B cell (primary cell): ENCODE data around the gene RTN4RL2. TPM values are rescaled to one million over a fixed set of nuclear protein-coding genes. Genes with fewer than 3 reads are reported as not detected.
"Not testable (repeated sequence)": the region's sequence is repeated elsewhere in the genome, so short reads cannot be mapped to it uniquely, and the experiment has no call there.

Experiments used
- ATAC-seq: fragments of 200-7000 bp; cut with Tn5 transposase; one replicate; pipeline ENCODE4 v1.10.0; 2021; ENCODE audit warnings: low read depth, mild to moderate bottlenecking, moderate number of reproducible peaks, moderate library complexity
- CTCF ChIA-PET: fragments of 350-600 bp; sonication (Branson Sonifier 250); formaldehyde crosslinking; loops from one replicate; lab custom pipeline; 2021; ENCODE audit warnings: antibody characterized with exemption, inconsistent platforms; lab: Charles Lee
- POLR2A ChIA-PET: fragments of 350-600 bp; sonication (Branson Sonifier 250); formaldehyde crosslinking; loops from one replicate; lab custom pipeline; 2021; ENCODE audit warnings: antibody characterized with exemption; lab: Charles Lee
- DNase-seq: peaks from one replicate; pipeline ENCODE4 v3.0.0; 2013
- H2AFZ ChIP-seq: 2 replicates; pipeline ENCODE4 v1.6.1; 2012; ENCODE audit warnings: mild to moderate bottlenecking, low read depth, low read length; ENCODE audit not compliant: insufficient read depth, poor library complexity, severe bottlenecking
- H3K27ac ChIP-seq, 2 donors: 1 replicate in 1 of 2; 2 replicates in 1 of 2; pipeline ENCODE4 v1.5.1; 2012 to 2013; ENCODE audit warnings: low read length in 2 of 2, mild to moderate bottlenecking in 2 of 2, moderate library complexity in 1 of 2
- H3K27me3 ChIP-seq, 4 experiments: fragments of 200-600 bp in 1 of 4; sonication (generic) in 1 of 4; replicated peaks in 1 of 4; 1 replicate in 2 of 4; 2 replicates in 2 of 4; pipeline versions ENCODE4 v1.6.1 to v1.7.0; 2013 to 2016; ENCODE audit warnings: low read length in 3 of 4, mild to moderate bottlenecking in 2 of 4, mixed read lengths in 1 of 4, moderate library complexity in 1 of 4; ENCODE audit not compliant: insufficient read depth in 4 of 4, control insufficient read depth in 3 of 4; ENCODE audit errors: control extremely low read depth in 1 of 4
- H3K36me3 ChIP-seq, 2 experiments: replicated peaks in 1 of 2; 1 replicate in 1 of 2; 2 replicates in 1 of 2; pipeline versions ENCODE4 v1.6.1 to v1.7.1; 2013; ENCODE audit warnings: low read length in 1 of 2; ENCODE audit not compliant: insufficient read depth in 2 of 2, control insufficient read depth in 1 of 2; ENCODE audit errors: control extremely low read depth in 1 of 2, extremely low read depth in 1 of 2
- H3K4me1 ChIP-seq, 2 donors: fragments of 200-600 bp in 1 of 2; sonication (generic) in 1 of 2; 1 replicate in 1 of 2; 2 replicates in 1 of 2; pipeline versions ENCODE4 v1.5.1 to v1.6.1; 2013 to 2017; ENCODE audit warnings: low read length in 2 of 2; ENCODE audit not compliant: control insufficient read depth in 2 of 2, insufficient read depth in 2 of 2
- H3K4me2 ChIP-seq: replicated peaks from 2 replicates; pipeline ENCODE3; 2012; ENCODE audit warnings: mild to moderate bottlenecking, low read depth, low read length; ENCODE audit not compliant: poor library complexity, severe bottlenecking
- H3K4me3 ChIP-seq, 5 experiments: fragments of 200-600 bp in 1 of 5; sonication (generic) in 1 of 5; 1 replicate in 3 of 5; 2 replicates in 2 of 5; pipeline versions ENCODE4 v1.5.1 to v1.7.0; 2011 to 2016; ENCODE audit warnings: low read length in 4 of 5, mild to moderate bottlenecking in 4 of 5, low read depth in 2 of 5, control low read depth in 1 of 5, moderate library complexity in 1 of 5; ENCODE audit not compliant: insufficient read depth in 1 of 5; ENCODE audit errors: control extremely low read depth in 1 of 5, extremely low read depth in 1 of 5
- H3K79me2 ChIP-seq: fragments of 200-600 bp; sonication (generic); one replicate; pipeline ENCODE4 v1.6.0; 2016; ENCODE audit warnings: low read length; ENCODE audit not compliant: control insufficient read depth, insufficient read depth
- H3K9ac ChIP-seq: fragments of 200-600 bp; sonication (generic); 2 replicates; pipeline ENCODE4 v1.6.1; 2017; ENCODE audit warnings: mild to moderate bottlenecking, low read length, moderate library complexity
- H3K9me3 ChIP-seq, 3 donors: one replicate each; pipeline versions ENCODE4 v1.6.1 to v1.7.1; 2013; ENCODE audit warnings: low read length in 2 of 3; ENCODE audit not compliant: control insufficient read depth in 2 of 3, insufficient read depth in 1 of 3; ENCODE audit errors: control extremely low read depth in 1 of 3
- H4K20me1 ChIP-seq: 2 replicates; pipeline ENCODE4 v1.6.0; 2012; ENCODE audit warnings: mild to moderate bottlenecking, low read length; ENCODE audit not compliant: insufficient read depth, control insufficient read depth, poor library complexity, severe bottlenecking
- H3K27ac Mint-ChIP-seq: one replicate; pipeline ENCODE4 v1.8.0; 2021; ENCODE audit warnings: mixed read lengths
- H3K27me3 Mint-ChIP-seq: one replicate; pipeline ENCODE4 v1.8.0; 2021; ENCODE audit warnings: mixed read lengths
- H3K4me1 Mint-ChIP-seq: one replicate; pipeline ENCODE4 v1.8.0; 2021; ENCODE audit warnings: mixed read lengths
- H3K4me3 Mint-ChIP-seq: one replicate; pipeline ENCODE4 v1.8.0; 2021; ENCODE audit warnings: mixed read lengths
- H3K9me3 Mint-ChIP-seq: one replicate; pipeline ENCODE4 v1.8.0; 2022; ENCODE audit warnings: mixed read lengths; ENCODE audit not compliant: insufficient read depth
- EZH2 ChIP-seq: IDR thresholded peaks from 2 replicates; pipeline ENCODE4 v1.6.1; 2012; ENCODE audit warnings: borderline replicate concordance, low read depth, mild to moderate bottlenecking, moderate library complexity, low read length; ENCODE audit not compliant: insufficient read depth, poor library complexity, severe bottlenecking
- WGBS: methylation state at CpG from one replicate; pipeline ENCODE4 v1.1.5; 2013; ENCODE audit warnings: missing lambda C conversion rate; ENCODE audit not compliant: insufficient coverage; 5-methylcytosine and 5-hydroxymethylcytosine counted together
- intact Hi-C: fragments of 100-400 bp; cut with micrococcal nuclease; formaldehyde crosslinking; loops from one replicate; pipeline ENCODE4 v1.10.0; 2022
- polyA plus RNA-seq: library from polyadenylated mRNA; depleted of rRNA; stranded (reverse); fragments of >200 nt; gene quantifications from 2 replicates; pipeline ENCODE4 v1.2.3, GENCODE V29; 2012
- total RNA-seq, 2 donors: library from RNA; stranded (reverse); fragments of 120-200 nt in 1 of 2; gene quantifications; 1 replicate in 1 of 2; 2 replicates in 1 of 2; pipeline versions ENCODE4 v1.2.3 to v1.2.4, GENCODE V29; 2013 to 2022
- TF ChIP-seq, protein P1 (sequence below): fragments of 200-600 bp; IDR thresholded peaks from one replicate; pipeline ENCODE4 v1.8.0; 2022; ENCODE audit warnings: antibody characterized with exemption, mild to moderate bottlenecking

RTN4RL2 gene
- total and polyA plus RNA-seq, 2 donors (not counting 1 experiment from before 2014, with no cell fraction given) = 0.12 to 0.13 TPM

DNA sequence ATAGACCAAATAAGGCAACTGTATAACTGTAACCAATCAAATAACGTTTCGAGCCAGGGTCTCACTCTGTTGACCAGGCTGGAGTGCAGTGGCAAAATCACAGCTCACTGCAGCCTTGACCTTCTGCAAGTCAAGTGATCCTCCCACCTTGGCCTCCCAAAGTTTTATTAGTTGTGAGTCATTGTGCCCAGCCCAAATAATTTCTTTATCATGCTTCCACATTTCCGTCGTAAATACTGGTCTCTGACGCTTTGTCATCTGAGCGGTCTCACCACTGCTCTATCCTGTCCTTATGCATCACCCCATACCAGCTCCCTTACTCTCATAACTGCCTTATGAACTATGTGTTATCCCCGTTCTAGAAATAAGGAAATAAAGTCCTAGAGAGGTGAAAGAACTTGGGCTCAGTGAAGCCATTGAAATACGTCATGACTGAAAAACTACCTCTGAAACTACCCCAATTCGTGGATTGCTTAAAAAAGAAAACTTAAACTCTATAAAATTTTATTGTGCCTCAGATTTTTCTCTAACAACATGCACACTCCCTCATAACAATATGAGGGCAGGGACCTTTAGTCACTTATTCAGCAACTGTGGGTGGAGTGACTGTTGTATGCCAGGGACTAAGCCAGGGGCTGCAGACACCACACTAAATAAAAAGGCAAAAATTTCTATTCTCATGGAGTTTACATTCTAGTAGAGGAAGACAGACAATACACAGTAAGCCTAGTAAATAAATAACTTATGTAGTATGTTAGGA is 15.8 kb upstream of the RTN4RL2 start:
- H3K4me3 ChIP-seq = no peak overlapping the region
- Mint-ChIP-seq H3K27me3 (peaks cover 20% of the 10 kb centered on the region), H3K4me1 (no peaks in the 10 kb centered on the region), H3K4me3 (no peak overlapping the region), H3K27ac (no peak overlapping the region), H3K9me3 (no peaks in the 10 kb centered on the region)
- ATAC-seq (no peak), DNase-seq (no peak)
- WGBS = 93% methylated on average over 5 of the region's 9 CpGs
- intact Hi-C loops = no loop called here
- no peak overlapping the region for H3K4me2 ChIP-seq
- H2AFZ ChIP-seq = no peak overlapping the region
- no peak for TF ChIP-seq EZH2
- TF ChIP-seq, protein P1, sequence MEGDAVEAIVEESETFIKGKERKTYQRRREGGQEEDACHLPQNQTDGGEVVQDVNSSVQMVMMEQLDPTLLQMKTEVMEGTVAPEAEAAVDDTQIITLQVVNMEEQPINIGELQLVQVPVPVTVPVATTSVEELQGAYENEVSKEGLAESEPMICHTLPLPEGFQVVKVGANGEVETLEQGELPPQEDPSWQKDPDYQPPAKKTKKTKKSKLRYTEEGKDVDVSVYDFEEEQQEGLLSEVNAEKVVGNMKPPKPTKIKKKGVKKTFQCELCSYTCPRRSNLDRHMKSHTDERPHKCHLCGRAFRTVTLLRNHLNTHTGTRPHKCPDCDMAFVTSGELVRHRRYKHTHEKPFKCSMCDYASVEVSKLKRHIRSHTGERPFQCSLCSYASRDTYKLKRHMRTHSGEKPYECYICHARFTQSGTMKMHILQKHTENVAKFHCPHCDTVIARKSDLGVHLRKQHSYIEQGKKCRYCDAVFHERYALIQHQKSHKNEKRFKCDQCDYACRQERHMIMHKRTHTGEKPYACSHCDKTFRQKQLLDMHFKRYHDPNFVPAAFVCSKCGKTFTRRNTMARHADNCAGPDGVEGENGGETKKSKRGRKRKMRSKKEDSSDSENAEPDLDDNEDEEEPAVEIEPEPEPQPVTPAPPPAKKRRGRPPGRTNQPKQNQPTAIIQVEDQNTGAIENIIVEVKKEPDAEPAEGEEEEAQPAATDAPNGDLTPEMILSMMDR = no peak
- H3K79me2 ChIP-seq = no peaks in the 10 kb centered on the region
- H4K20me1 ChIP-seq = no peaks in the 10 kb centered on the region
- CTCF ChIA-PET = interaction anchor here (1.0 to 4.0 kb wide), 4 partner anchors 13 to 84 kb away, joined by 3 to 28 read pairs (median 4); no protein-coding TSS in a partner anchor
- no peaks in the 10 kb centered on the region for H3K9me3 ChIP-seq
- POLR2A ChIA-PET = no interaction called here
- H3K27me3 ChIP-seq = peaks cover 0 to 5% (median 2%) of the 10 kb centered on the region in 4 experiments
- no peaks in the 10 kb centered on the region for H3K36me3 ChIP-seq
- no peak overlapping the region for H3K27ac ChIP-seq
- H3K9ac ChIP-seq = no peak overlapping the region
- no peaks in the 10 kb centered on the region for H3K4me1 ChIP-seq

DNA sequence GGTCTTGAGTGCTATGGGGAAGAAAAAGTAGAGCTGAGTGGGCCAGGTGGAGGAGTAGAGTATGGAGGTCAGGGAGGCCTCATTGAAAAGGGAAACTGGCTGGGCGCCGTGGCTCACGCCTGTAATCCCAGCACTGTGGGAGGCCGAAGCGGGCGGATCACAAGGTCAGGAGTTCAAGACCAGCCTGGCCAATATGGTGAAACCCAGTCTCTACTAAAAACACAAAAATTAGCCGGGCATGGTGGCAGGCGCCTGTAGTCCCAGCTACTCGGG is 15.3 kb upstream of the RTN4RL2 start:
- POLR2A ChIA-PET, H3K27ac ChIP-seq, H3K27ac Mint-ChIP-seq, intact Hi-C loops, H3K36me3 ChIP-seq, H3K9me3 Mint-ChIP-seq, H3K4me3 ChIP-seq, H3K4me3 Mint-ChIP-seq, H2AFZ ChIP-seq, H3K4me1 Mint-ChIP-seq, H3K4me1 ChIP-seq, H3K79me2 ChIP-seq, H3K9ac ChIP-seq, H3K27me3 ChIP-seq, H3K9me3 ChIP-seq, H4K20me1 ChIP-seq, ATAC-seq, DNase-seq, H3K4me2 ChIP-seq: not testable (repeated sequence)
- 92% methylated on average over 6 of the region's 9 CpGs for WGBS
- CTCF ChIA-PET = interaction anchor here (4.0 kb wide), 1 partner anchor 12 kb away, joined by 28 read pairs; no protein-coding TSS in a partner anchor
- H3K27me3 Mint-ChIP-seq = peaks cover 25% of the 10 kb centered on the region
